ENCODE data around the gene SVIL.
"Not testable (repeated sequence)": the region's sequence is repeated elsewhere in the genome, so short reads cannot be mapped to it uniquely, and the experiment has no call there.

Gene SVIL

GRCh38 chr10:29443745-29444523 lies 190.8 kb downstream of the SVIL start:
- DNase-seq = no peak

GRCh38 chr10:29440981-29441380 lies 193.8 kb downstream of the SVIL start:
- DNase-seq = no peak

GRCh38 chr10:29439005-29439404 lies 195.8 kb downstream of the SVIL start:
- not testable (repeated sequence) for DNase-seq

GRCh38 chr10:29438271-29438670 lies 196.5 kb downstream of the SVIL start:
- DNase-seq = no peak

GRCh38 chr10:29437871-29438270 lies 196.9 kb downstream of the SVIL start:
- no peak for DNase-seq

GRCh38 chr10:29435809-29436501 lies 198.8 kb downstream of the SVIL start:
- DNase-seq = no peak

- DNase-seq = no peak
These were observed 200.7 kb downstream of the SVIL start for GRCh38 chr10:29434111-29434510.

GRCh38 chr10:29431711-29432110 lies 203.1 kb downstream of the SVIL start:
- no peak for DNase-seq

GRCh38 chr10:29430101-29430500 lies 204.7 kb downstream of the SVIL start:
- no peak for DNase-seq

- no peak for DNase-seq
These were observed 206.3 kb downstream of the SVIL start for GRCh38 chr10:29428486-29428885.

GRCh38 chr10:29427667-29428066 lies 207.1 kb downstream of the SVIL start:
- DNase-seq = no peak

- no peak for DNase-seq
These were observed 208.4 kb downstream of the SVIL start for GRCh38 chr10:29426420-29426819.

- DNase-seq = no peak
These were observed 210.8 kb downstream of the SVIL start for GRCh38 chr10:29424017-29424416.

GRCh38 chr10:29420744-29421143 lies 214.0 kb downstream of the SVIL start:
- DNase-seq = no peak

GRCh38 chr10:29417324-29417723 lies 217.4 kb downstream of the SVIL start:
- DNase-seq = no peak

- no peak for DNase-seq
These were observed 218.9 kb downstream of the SVIL start for GRCh38 chr10:29415876-29416275.

GRCh38 chr10:29414501-29414900 lies 220.3 kb downstream of the SVIL start:
- no peak for DNase-seq

- no peak for DNase-seq
These were observed 222.3 kb downstream of the SVIL start for GRCh38 chr10:29412485-29412884.

GRCh38 chr10:29411666-29412315 lies 223.0 kb downstream of the SVIL start:
- DNase-seq = no peak

- DNase-seq = no peak
These were observed 225.3 kb downstream of the SVIL start for GRCh38 chr10:29409241-29410054.

GRCh38 chr10:29408847-29409240 lies 225.9 kb downstream of the SVIL start:
- DNase-seq = no peak
